ENCODE measurements around the gene PDE8B. TPM values are rescaled to one million over a fixed set of nuclear protein-coding genes. Genes with fewer than 3 reads are reported as not detected.

PDE8B gene
- total RNA-seq, 1 experiment from 2014 or later = 0.86 TPM

GRCh38 chr5:77420940-77421339, 210.5 kb downstream of the PDE8B start:
- BruUV-seq (replicated peaks) = no TSS peak
- Mint-ChIP-seq H3K9me3 (ENCODE audit: unreplicated experiment) (no peaks in the 10 kb centered on the region), H3K36me3 (ENCODE audit: insufficient read depth, unreplicated experiment) (peaks cover 19% of the 10 kb centered on the region), H3K4me3 (ENCODE audit: unreplicated experiment) (no peak overlapping the region), H3K4me1 (ENCODE audit: low read depth, unreplicated experiment) (peaks cover 50% of the 10 kb centered on the region), H3K27me3 (ENCODE audit: insufficient read depth, unreplicated experiment) (no peaks in the 10 kb centered on the region), H3K27ac (ENCODE audit: unreplicated experiment) (peak overlapping the region; percentile 71)
- ChIA-PET POLR2A (no interaction called here), CTCF (no interaction called here)
- no peak for DNase-seq
- no peak for TF ChIP-seq CTCF (IDR thresholded peaks at IDR 0.05; ENCODE audit: insufficient read depth in 1 of 2, low read depth in 1 of 2, low read length in 1 of 2, severe bottlenecking in 1 of 2, unreplicated experiment in 1 of 2)
- Histone ChIP-seq H3K9me3 (no peaks in the 10 kb centered on the region), H3K4me1 (peaks cover 44% of the 10 kb centered on the region), H3K36me3 (ENCODE audit: control insufficient read depth, insufficient read depth, low read length) (no peaks in the 10 kb centered on the region), H3K4me3 (ENCODE audit: low read depth, low read length) (no peak overlapping the region), H3K27me3 (replicated peaks; ENCODE audit: control insufficient read depth, insufficient read depth, low read length) (no peaks in the 10 kb centered on the region)
- intact Hi-C loops (cut with micrococcal nuclease; ENCODE audit: unreplicated experiment) = no loop called here

GRCh38 chr5:77423022-77423750, 212.7 kb downstream of the PDE8B start:
- BruUV-seq (replicated peaks) = no TSS peak
- POLR2A ChIA-PET = no interaction called here
- Mint-ChIP-seq H3K27me3 (ENCODE audit: insufficient read depth, unreplicated experiment) (no peaks in the 10 kb centered on the region), H3K9me3 (ENCODE audit: unreplicated experiment) (no peaks in the 10 kb centered on the region), H3K4me3 (ENCODE audit: unreplicated experiment) (no peak overlapping the region), H3K27ac (ENCODE audit: unreplicated experiment) (peak overlapping the region; percentile 42), H3K36me3 (ENCODE audit: insufficient read depth, unreplicated experiment) (peaks cover 19% of the 10 kb centered on the region), H3K4me1 (ENCODE audit: low read depth, unreplicated experiment) (peaks cover 49% of the 10 kb centered on the region)
- DNase-seq = no peak
- no peaks in the 10 kb centered on the region for H3K36me3 ChIP-seq (ENCODE audit: control insufficient read depth, insufficient read depth, low read length)
- no peaks in the 10 kb centered on the region for H3K27me3 ChIP-seq (replicated peaks; ENCODE audit: control insufficient read depth, insufficient read depth, low read length)
- CTCF ChIA-PET = no interaction called here
- H3K4me1 ChIP-seq = peaks cover 64% of the 10 kb centered on the region
- TF ChIP-seq CTCF (IDR thresholded peaks at IDR 0.05; ENCODE audit: insufficient read depth in 1 of 2, low read depth in 1 of 2, low read length in 1 of 2, severe bottlenecking in 1 of 2, unreplicated experiment in 1 of 2) = no peak
- intact Hi-C loops (cut with micrococcal nuclease; ENCODE audit: unreplicated experiment) = no loop called here
- H3K9me3 ChIP-seq = no peaks in the 10 kb centered on the region
- H3K4me3 ChIP-seq (ENCODE audit: low read depth, low read length) = no peak overlapping the region

- no peaks in the 10 kb centered on the region for H3K9me3 Mint-ChIP-seq (ENCODE audit: unreplicated experiment)
- peak overlapping the region; percentile 85 for H3K27ac Mint-ChIP-seq (ENCODE audit: unreplicated experiment)
- BruUV-seq (replicated peaks) = no TSS peak
Measured at GRCh38 chr5:77424921-77425320, 214.4 kb downstream of the PDE8B start.

More at GRCh38 chr5:77424921-77425320, 214.4 kb downstream of the PDE8B start:
- Mint-ChIP-seq H3K36me3 (ENCODE audit: insufficient read depth, unreplicated experiment) (peaks cover 19% of the 10 kb centered on the region), H3K4me3 (ENCODE audit: unreplicated experiment) (no peak overlapping the region), H3K27me3 (ENCODE audit: insufficient read depth, unreplicated experiment) (no peaks in the 10 kb centered on the region), H3K4me1 (ENCODE audit: low read depth, unreplicated experiment) (peaks cover 39% of the 10 kb centered on the region)
- H3K4me3 ChIP-seq (ENCODE audit: low read depth, low read length) = no peak overlapping the region
- no peak for DNase-seq
- intact Hi-C loops (cut with micrococcal nuclease; ENCODE audit: unreplicated experiment) = loop anchor here (5.0 kb wide), 1 partner anchor 67 kb away; the partner anchor contains the start of gene WDR41
- ChIA-PET CTCF (no interaction called here), POLR2A (no interaction called here)
- no peaks in the 10 kb centered on the region for H3K36me3 ChIP-seq (ENCODE audit: control insufficient read depth, insufficient read depth, low read length)
- no peaks in the 10 kb centered on the region for H3K27me3 ChIP-seq (replicated peaks; ENCODE audit: control insufficient read depth, insufficient read depth, low read length)
- no peak for TF ChIP-seq CTCF (IDR thresholded peaks at IDR 0.05; ENCODE audit: insufficient read depth in 1 of 2, low read depth in 1 of 2, low read length in 1 of 2, severe bottlenecking in 1 of 2, unreplicated experiment in 1 of 2)
- H3K9me3 ChIP-seq = no peaks in the 10 kb centered on the region
- peaks cover 59% of the 10 kb centered on the region for H3K4me1 ChIP-seq

Measured in Caco-2 (cell line).